ENCODE results near the gene CDCP1. TPM values are rescaled to one million over a fixed set of nuclear protein-coding genes. Genes with fewer than 3 reads are reported as not detected.

Gene CDCP1
- total RNA-seq, 1 donor from 2014 or later = not detected

GRCh38 chr3:45124352-45124751 is 21.8 kb downstream of the CDCP1 start:
- Mint-ChIP-seq H3K27me3 (ENCODE audit: low read depth) (peaks cover 22% of the 10 kb centered on the region), H3K9me3 (no peaks in the 10 kb centered on the region), H3K4me3 (no peak overlapping the region), H3K4me1 (no peaks in the 10 kb centered on the region), H3K27ac (ENCODE audit: unreplicated experiment) (no peak overlapping the region), H3K36me3 (ENCODE audit: low read depth) (no peaks in the 10 kb centered on the region)
- TF ChIP-seq CTCF (conservative IDR thresholded peaks at IDR 0.05) = no peak
- no peak for DNase-seq (ENCODE audit: low read depth, low spot score)

- no peak for DNase-seq (ENCODE audit: low read depth, low spot score)
- TF ChIP-seq CTCF (conservative IDR thresholded peaks at IDR 0.05) = no peak
- no peak overlapping the region for H3K27ac Mint-ChIP-seq (ENCODE audit: unreplicated experiment)
- no peak overlapping the region for H3K4me3 Mint-ChIP-seq
- H3K27me3 Mint-ChIP-seq (ENCODE audit: low read depth) = peaks cover 25% of the 10 kb centered on the region
- no peaks in the 10 kb centered on the region for H3K36me3 Mint-ChIP-seq (ENCODE audit: low read depth)
- no peaks in the 10 kb centered on the region for H3K9me3 Mint-ChIP-seq
- no peaks in the 10 kb centered on the region for H3K4me1 Mint-ChIP-seq
These were observed 22.5 kb downstream of the CDCP1 start for GRCh38 chr3:45123581-45124269.

- no peak for DNase-seq (ENCODE audit: low read depth, low spot score)
- H3K4me3 Mint-ChIP-seq = no peak overlapping the region
- peaks cover 30% of the 10 kb centered on the region for H3K27me3 Mint-ChIP-seq (ENCODE audit: low read depth)
- H3K27ac Mint-ChIP-seq (ENCODE audit: unreplicated experiment) = no peak overlapping the region
- H3K4me1 Mint-ChIP-seq = no peaks in the 10 kb centered on the region
- no peak for TF ChIP-seq CTCF (conservative IDR thresholded peaks at IDR 0.05)
- H3K36me3 Mint-ChIP-seq (ENCODE audit: low read depth) = no peaks in the 10 kb centered on the region
- H3K9me3 Mint-ChIP-seq = no peaks in the 10 kb centered on the region
These were observed 23.1 kb downstream of the CDCP1 start for GRCh38 chr3:45123030-45123429.

- Mint-ChIP-seq H3K9me3 (no peaks in the 10 kb centered on the region), H3K36me3 (ENCODE audit: low read depth) (no peaks in the 10 kb centered on the region), H3K27ac (ENCODE audit: unreplicated experiment) (no peak overlapping the region), H3K4me1 (no peaks in the 10 kb centered on the region), H3K4me3 (no peak overlapping the region), H3K27me3 (ENCODE audit: low read depth) (peaks cover 38% of the 10 kb centered on the region)
- DNase-seq (ENCODE audit: low read depth, low spot score) = no peak
- TF ChIP-seq CTCF (conservative IDR thresholded peaks at IDR 0.05) = no peak
These were observed 25.6 kb downstream of the CDCP1 start for GRCh38 chr3:45120359-45121158.

GRCh38 chr3:45119824-45120358 is 26.3 kb downstream of the CDCP1 start:
- Mint-ChIP-seq H3K27ac (ENCODE audit: unreplicated experiment) (no peak overlapping the region), H3K4me1 (no peaks in the 10 kb centered on the region), H3K27me3 (ENCODE audit: low read depth) (peaks cover 38% of the 10 kb centered on the region), H3K4me3 (no peak overlapping the region), H3K9me3 (no peaks in the 10 kb centered on the region), H3K36me3 (ENCODE audit: low read depth) (no peaks in the 10 kb centered on the region)
- TF ChIP-seq CTCF (conservative IDR thresholded peaks at IDR 0.05) = no peak
- no peak for DNase-seq (ENCODE audit: low read depth, low spot score)

All from neural crest cell (in vitro differentiated cells).